Stromal cell of bone marrow (primary cell): Measurements from ENCODE around the gene GDPD4.

Source experiments
- DNase-seq: peaks from one replicate; pipeline ENCODE4 v3.0.0-alpha.2; 2012; ENCODE audit warnings: low read depth

GDPD4 gene

DNA sequence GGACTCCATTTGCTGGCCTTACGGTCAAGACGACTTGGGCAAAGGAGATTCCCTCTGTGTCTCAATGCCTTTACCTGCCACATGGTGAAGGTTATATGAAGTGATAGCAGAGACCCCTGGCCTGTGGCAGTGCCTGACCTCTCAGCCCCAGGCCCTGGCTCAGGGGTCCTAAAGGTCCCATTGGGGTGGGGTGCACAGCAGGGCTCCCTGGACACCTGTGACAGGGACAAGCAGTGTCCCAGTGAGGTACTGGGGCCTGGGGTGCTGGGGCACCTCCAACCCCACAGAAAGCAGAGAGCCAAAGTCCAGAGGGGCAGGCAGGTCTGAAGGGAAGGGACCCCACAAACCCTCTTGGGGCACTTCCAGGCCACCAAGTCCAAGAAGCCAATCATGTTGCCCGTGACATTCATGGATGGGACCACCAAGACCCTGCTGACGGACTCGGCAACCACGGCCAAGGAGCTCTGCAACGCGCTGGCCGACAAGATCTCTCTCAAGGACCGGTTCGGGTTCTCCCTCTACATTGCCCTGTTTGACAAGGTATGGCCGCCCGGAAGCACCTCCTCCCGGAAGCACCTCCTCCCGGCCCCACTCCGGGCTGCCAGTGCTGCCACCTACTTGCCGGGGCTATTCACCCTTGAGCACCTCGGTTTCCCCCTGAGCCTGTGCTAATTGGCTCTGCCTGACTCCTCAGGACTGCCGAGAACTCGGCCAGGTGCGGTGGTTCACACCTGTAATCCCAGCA is 111.0 kb downstream of the GDPD4 start:
- no peak for DNase-seq

DNA sequence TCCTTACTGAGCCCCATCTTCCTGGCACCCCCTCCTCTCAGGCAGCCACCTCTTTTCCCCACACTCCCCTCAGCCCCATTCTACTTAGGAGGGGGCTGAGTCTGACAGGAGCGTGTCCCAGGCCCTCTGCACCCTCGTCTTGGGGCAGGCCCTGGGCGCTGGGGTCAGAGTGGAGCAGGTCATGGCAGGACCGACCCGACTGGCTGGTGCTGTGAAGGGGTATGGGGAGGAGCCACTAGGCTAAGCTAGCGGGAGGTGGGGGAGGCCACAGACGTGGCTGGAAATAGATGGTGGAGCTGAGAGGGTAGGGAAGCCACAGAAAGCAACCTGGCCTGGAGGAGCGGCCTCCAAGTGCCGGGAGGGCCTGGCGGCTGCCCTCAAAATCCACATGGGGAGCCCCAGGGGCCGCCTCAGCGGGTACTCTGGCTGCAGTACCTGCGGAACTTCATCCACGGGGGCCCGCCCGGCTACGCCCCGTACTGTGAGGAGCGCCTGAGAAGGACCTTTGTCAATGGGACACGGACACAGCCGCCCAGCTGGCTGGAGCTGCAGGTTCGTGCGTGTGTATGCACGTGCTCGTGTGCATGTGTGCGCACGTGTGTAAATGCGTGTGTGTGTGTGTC is 111.8 kb downstream of the GDPD4 start:
- DNase-seq = no peak

DNA sequence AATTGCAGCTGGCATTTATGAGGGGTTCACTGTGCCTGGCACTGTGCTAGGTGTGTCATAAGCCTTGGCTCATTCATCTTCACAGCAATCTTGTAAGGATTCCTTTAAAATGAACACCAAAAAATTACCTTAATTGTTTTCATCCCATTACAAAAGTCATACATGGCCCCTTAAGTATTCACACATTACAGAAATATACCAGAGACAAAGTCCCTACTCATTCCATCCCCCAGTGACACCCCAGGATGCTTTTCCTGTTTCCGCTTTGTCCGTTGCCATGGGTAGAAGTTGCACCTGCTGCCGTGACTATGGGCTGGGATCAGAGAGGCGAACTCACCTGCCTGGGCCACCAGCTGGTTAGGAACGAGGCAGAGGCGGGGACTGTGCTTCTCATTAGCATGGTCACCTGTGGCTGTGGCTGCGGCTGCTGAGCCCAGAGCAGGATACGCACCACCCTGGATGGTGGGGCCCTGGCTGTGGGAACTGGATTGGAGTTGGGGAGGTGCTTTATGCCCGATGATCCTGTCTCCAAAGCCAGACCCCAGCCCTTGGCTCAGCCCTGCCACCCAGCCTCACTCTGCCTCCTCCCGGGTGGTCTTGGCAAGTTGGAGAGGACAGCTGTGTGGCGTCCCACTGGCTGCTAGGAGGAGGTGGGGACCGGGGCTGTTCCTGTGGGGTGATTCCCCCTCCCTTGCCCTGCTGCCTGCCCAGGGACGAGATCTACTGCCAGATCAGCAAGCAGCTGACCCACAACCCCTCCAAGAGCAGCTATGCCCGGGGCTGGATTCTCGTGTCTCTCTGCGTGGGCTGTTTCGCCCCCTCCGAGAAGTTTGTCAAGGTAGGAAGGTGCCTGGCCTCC is 112.6 kb downstream of the GDPD4 start:
- DNase-seq = no peak

DNA sequence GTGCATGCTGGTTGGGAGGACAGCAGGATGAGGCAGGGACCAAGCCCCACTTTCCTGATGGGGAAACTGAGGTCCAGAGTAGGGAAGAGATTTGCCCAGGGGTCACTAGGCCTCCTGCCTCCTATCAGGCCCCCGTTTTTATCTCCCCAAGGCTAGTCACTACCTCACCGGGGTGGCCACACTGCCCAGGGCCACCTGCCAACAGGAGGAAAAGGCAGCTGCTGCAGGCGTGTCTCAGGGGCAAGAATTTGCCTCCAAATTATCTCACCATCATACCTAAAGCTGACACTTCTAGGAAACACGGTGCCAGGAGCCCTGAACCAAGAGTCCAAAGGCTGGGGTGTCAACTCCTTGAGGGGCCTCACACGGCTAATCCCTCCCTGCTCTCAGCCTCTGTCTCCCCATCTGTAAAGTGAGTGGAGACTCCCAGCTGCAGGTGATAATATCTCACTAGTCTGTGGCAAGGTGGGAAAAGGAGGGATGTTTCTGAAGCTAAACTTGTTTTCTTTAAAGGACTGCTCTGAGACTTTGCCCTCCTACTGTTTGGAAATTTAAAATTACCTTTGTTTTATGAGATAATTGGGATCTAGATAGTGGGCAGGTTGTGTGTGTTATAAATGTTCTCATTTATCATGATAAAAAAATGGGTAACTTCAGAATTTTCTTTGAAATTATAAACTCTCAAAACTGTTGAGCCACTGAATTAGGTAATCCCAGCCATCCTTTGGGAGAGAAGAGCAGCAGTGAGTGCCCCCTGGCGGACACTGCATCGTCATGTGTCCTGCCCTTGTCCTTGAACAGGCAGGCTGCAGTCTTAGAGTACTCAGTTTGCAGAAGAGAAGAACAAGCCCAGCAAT is 113.5 kb downstream of the GDPD4 start:
- DNase-seq = peak; percentile 62

DNA sequence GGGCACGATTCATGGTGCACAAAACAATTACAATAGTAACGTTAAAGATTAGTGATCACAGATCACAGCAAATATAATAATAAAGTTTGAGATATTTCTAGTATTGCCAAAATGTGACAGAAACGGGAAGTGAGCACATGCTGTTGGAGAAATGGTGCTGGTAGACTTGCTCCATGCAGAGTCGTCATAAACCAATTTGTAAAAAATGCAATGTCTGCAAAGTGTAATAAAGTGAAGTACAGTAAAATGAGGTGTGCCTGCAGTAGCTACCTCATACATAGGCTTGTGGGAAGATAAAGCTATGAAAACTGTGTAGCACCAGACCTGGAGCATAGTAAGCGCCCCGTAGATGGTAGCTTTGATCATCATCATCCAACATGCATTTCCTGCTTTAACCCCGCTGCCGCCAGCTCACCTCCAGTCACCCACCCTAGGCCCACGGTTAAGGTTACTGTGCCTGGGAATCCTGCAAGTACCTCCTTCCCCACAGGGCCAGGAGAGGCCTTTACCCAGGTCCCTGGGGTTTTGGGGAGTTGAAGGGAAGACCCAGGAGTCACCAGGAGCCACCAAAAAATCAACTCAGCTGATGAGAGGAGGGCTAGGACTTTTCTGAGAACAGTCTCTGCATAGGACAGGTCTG is 114.3 kb downstream of the GDPD4 start:
- DNase-seq = no peak

DNA sequence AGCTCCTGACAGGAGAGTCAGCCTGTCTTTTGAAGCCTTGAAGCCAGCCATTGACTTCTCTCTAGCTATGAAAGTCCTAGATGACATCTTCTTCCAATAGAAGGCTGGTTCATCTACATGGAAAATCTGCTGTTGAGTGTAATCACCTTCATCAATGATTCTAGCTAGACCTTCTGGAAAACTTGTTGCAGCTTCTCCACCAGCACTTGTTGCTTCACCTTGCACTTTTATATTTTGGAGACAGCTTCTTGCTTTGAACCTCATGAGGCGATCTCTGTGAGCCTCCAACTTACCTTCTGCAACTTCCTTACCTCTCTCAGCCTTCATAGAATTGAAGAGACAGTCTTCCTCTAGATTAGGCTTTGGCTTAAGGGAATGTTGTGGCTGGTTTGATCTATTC is 115.2 kb downstream of the GDPD4 start:
- DNase-seq = no peak

DNA sequence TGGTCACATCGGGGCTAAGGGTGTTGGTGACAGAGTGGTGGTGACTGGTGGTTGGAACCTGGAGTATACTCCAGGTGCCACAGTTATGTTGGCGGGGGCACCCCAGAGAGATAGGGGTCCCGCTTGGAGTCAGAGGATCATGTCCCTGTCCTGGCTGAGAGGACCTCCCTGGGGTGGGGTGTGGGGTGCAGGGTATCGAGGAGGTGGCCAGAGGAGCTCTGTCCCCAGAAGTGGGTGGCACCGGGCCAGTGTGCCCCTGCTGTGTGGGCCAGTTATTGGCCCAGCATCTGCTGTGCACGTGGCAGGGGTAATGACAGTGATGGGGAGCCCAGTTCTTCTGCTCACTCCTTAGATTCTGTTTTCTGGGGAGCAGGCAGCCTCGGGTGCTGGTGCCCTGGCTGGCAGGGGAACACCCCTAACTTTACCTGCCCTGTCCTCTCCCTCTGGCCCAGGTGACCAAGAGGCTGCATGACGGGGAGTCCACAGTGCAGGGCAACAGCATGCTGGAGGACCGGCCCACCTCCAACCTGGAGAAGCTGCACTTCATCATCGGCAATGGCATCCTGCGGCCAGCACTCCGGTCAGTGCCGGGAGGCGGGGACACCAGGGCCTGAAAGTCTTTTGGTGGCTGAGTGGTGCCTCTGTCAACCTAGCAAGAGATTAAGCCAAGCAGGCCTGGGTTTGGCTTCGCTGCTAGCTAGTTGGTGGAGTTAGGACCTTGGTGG is 117.2 kb downstream of the GDPD4 start:
- DNase-seq = no peak

DNA sequence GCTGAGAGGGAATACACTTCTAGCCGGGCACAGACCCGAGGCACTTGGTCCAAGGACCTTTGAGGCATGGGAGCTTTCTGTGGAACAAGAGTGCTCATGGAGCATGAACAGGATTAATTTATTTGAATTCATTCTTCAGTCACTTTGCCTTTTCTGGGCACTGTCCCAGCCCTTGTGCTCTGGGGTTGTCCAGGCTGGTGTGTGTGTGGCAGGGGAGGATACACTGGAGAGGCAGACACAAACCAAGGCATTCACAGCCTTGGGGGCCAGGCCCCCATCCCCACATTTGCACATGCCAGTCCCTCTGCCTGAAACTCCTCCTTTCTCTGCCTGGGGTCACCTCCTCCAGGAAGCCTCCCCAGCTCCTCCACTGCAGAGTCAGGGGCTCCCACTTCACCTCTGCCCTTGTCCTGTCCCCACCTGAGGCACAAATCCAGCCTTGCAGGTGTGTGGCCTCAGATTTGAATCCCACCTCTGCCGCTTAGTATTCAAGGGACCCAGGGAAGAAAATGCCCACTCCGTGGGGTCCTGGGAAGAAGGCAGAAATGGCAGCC is 118.0 kb downstream of the GDPD4 start:
- no peak for DNase-seq

DNA sequence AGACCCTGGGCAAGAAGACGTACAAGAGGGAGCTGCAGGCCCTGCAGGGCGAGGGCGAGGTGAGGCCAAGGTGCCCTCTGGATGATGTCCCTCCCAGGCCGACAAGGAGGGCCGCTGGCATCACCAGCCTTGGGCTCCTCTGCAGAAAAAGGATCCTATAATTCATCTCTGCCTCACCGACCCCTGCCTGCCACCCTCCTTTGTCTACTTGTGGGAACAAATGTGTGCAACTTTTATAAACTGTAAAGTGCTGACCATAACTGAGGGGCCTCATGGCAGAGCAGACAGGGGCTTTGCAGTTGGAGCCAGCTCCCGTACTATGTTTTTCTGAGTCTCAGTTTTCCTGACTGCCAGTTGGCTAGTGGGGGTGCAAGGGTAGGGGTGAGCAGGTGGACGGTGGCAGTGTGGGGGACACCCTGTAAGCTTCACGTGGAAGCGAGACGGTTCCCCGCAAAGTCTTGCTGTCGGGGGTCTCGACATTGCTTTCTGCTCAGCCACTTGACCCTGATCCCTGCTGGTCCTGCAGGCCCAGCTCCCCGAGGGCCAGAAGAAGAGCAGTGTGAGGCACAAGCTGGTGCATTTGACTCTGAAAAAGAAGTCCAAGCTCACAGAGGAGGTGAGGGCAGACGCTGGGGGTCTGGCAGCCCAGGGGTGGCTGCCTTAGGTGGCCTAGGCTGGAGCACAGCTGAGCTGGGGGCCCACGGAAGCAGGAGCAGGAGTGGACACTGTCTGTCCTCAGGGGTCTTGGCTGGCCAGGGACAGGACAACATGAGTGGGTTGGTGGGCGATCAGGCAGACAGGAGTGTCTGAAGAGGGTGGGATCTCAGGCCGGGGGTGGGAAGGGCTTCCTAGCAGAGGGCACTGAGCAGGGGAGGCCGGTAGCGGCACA is 118.7 kb downstream of the GDPD4 start:
- no peak for DNase-seq

DNA sequence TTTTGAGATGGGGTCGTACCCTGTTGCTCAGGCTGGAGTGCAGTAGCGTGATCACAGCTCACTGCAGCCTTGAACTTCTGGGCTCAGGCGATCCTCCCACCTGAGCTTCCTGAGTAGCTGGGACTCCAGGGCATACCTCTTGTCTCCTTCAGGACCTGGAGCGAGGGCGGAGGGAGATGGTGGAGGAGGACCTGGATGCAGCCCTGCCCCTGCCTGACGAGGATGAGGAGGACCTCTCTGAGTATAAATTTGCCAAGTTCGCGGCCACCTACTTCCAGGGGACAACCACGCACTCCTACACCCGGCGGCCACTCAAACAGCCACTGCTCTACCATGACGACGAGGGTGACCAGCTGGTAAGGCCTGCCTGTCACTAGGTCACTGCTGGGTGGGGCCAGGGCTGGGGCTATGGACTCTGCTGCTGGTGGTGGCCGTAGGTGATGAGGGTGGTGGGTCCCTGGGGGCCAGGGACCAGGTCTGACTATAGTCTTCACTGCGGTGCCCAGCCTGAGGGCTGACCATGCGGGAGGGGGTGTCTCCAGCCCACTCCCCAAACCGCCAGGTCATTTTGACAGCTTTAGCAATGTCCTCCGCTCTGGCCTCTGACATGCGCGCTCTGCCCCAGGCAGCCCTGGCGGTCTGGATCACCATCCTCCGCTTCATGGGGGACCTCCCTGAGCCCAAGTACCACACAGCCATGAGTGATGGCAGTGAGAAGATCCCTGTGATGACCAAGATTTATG is 119.5 kb downstream of the GDPD4 start:
- no peak for DNase-seq

DNA sequence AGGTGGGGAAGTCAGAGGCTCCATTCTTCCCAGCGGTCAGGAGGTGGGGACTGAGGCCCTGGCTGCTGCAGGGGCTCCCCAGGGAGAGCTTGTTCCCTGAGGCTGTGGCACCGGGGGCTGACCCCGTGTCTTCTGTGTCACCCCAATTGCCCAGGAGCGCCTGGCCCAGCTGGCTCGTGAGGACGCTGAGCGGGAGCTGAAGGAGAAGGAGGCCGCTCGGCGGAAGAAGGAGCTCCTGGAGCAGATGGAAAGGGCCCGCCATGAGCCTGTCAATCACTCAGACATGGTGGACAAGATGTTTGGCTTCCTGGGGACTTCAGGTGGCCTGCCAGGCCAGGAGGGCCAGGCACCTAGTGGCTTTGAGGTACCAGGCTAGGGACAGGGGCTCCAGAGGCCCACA is 120.3 kb downstream of the GDPD4 start:
- DNase-seq = no peak

DNA sequence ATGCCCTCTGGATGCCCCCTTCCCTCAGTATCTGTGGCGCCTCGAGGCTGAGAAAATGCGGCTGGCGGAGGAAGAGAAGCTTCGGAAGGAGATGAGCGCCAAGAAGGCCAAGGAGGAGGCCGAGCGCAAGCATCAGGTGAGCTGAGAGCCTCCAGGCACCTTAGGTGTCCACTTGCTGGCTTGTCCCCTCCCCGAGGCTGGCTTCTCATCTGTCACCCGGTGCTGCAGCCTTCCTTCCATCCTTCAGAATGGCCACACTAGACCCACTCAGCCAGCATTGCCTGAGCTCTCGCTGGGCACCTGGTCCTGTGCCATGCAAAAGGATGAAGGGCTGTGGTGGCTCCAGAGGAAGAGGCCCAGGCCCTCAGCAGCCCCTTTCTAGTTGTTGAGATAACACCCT is 121.1 kb downstream of the GDPD4 start:
- no peak for DNase-seq

DNA sequence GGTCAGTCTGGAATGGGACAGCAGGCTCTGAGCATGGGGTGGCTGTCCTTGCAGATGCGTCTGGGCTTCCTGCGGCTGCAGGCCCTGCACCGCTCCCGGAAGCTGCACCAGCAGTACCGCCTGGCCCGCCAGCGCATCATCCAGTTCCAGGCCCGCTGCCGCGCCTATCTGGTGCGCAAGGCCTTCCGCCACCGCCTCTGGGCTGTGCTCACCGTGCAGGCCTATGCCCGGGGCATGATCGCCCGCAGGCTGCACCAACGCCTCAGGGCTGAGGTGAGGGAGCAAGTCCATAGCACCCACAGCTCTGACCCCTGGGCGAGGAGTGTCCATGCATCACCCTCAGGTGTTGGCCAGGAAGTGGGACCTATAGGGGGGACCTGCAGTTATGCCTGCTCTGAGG is 121.8 kb downstream of the GDPD4 start:
- no peak for DNase-seq

DNA sequence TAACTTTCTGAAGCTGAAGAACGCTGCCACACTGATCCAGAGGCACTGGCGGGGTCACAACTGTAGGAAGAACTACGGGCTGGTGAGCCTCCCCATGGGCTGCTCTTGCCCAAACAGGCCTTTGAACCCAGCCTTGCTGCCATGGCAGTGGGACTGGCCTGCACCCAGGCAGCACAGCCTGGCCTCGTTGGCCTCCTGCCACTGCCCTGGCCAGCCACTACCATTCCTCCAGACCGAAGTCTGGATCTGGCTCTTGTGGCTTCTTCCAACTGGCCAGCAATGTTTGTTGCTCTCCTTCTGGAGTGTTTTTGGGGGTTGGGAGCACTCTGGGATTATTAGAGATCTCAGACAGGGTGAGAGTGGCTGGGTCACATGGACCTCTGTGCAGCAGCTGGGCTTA is 122.4 kb downstream of the GDPD4 start:
- no peak for DNase-seq

DNA sequence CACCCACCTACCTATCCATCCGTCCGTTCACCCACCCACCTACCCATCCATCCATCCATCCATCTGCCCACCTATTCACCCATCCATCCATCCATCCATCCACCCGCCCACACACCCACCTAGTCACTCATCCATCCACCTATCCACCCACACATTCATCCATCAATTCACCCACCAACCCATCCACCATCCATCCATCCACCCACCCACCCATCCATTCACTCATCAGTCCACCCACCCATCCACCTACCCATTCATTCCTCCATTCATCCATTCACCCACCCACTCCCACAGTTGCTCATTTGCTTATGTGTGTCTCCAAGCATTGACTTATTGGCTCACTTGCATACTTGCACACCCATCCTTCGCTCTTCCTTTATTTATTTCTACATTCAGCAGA is 123.3 kb downstream of the GDPD4 start:
- no peak for DNase-seq

DNA sequence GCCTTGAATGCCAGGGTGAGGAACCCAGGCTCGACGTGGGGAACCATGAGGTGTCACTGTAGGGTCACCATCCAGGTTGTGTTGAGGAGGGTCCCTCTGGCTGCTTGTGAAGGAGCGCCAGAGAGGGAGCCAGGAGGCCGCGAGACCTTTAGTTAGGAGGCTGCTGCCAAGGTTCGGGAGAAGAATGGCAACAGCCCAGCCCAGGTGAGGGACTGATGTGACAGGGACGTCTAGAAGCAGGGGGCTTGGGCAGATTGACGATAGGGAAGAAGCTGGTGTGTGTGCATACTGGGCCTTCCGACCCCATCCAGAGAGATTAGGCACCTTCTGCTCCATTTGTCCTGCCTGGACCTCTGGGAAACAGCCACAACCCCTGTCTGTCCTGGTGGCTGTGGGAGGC is 124.5 kb downstream of the GDPD4 start:
- DNase-seq = no peak

DNA sequence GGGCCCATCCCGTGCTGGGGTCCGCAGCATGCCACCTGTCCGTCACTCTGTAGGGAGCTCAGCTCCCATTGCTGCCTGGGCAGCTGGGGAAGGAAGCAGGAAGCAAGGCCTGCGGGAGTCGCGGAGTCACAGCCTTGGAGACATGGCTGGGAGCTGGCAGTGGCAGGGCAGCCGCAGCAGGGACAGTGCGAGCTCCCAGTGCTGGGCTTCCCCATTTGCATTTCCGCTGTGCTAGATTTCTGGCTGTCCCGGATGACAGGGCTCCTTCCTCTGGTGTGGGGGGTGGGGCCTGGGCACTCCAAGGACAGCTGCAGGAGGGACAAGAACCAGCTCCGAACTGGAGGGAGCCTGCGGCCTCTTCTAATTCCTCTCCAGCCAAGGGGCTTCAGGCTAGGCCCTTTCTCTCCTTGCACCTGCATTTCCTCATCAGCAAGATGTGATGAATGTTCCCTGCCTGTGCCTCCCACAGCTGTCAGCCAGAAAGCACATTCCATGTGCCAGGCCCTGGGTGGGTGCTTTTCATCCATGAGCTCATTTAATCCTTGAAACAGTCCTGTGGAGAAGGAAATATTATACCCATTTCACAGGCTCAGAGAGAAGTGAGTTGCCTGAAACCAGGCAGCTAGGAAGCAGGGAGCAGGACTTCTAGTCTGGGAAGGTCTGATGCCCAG is 125.5 kb downstream of the GDPD4 start:
- DNase-seq = no peak
